Testis (tissue), 3 donors: Measurements from ENCODE around the gene SLC4A11. TPM values are rescaled to one million over a fixed set of nuclear protein-coding genes. Genes with fewer than 3 reads are reported as not detected.
"Not testable (repeated sequence)": the region's sequence is repeated elsewhere in the genome, so short reads cannot be mapped to it uniquely, and the experiment has no call there.

ENCODE experiments used
- DNase-seq: peaks from one replicate; pipeline ENCODE4 v3.0.0-alpha.2; 2019
- H3K27ac ChIP-seq, 2 donors: fragments of 200-600 bp; sonication (generic); one replicate each; pipeline ENCODE4 v1.5.1; 2019
- H3K27me3 ChIP-seq: fragments of 200-600 bp; sonication (generic); one replicate; pipeline ENCODE4 v1.5.1; 2019
- H3K36me3 ChIP-seq: fragments of 200-600 bp; sonication (generic); one replicate; pipeline ENCODE4 v1.5.1; 2017; ENCODE audit warnings: low read depth; ENCODE audit errors: missing control alignments
- H3K4me1 ChIP-seq: fragments of 200-600 bp; sonication (generic); one replicate; pipeline ENCODE4 v1.5.1; 2019
- H3K4me3 ChIP-seq, 2 donors: fragments of 200-600 bp; sonication (generic); one replicate each; pipeline ENCODE4 v1.5.1; 2017 to 2019
- H3K9me3 ChIP-seq: fragments of 200-600 bp; sonication (generic); one replicate; pipeline ENCODE4 v1.5.1; 2017
- CTCF ChIP-seq, 3 experiments: fragments of 450-650 bp in 2 of 3; fragments of 200-600 bp in 1 of 3; sonication (generic) in 1 of 3; IDR thresholded peaks; one replicate each; pipeline ENCODE4 v1.5.1; 2016 to 2019; ENCODE audit warnings: antibody characterized with exemption in 3 of 3, mild to moderate bottlenecking in 2 of 3, moderate library complexity in 1 of 3
- POLR2A ChIP-seq: fragments of 450-650 bp; IDR thresholded peaks from one replicate; pipeline ENCODE4 v1.6.1; 2017; ENCODE audit warnings: antibody characterized with exemption, mild to moderate bottlenecking, moderate library complexity
- WGBS, 2 donors: methylation state at CpG; one replicate each; pipeline ENCODE4 v1.1.5; 2018; 5-methylcytosine and 5-hydroxymethylcytosine counted together
- intact Hi-C: fragments of 100-400 bp; cut with DNase I; formaldehyde crosslinking; loops from one replicate; pipeline ENCODE4 v1.15.1; 2023; ENCODE audit warnings: low total_unique reads
- polyA plus RNA-seq: library from polyadenylated mRNA; stranded (reverse); fragments of 350-450 nt; fragmentation: Illumina TruSeq; extraction: RNeasy Lipid Tissue Mini Kit (QIAGEN cat#74804); gene quantifications from one replicate; pipeline ENCODE4 v1.2.3, GENCODE V29; 2014; ENCODE audit warnings: low read depth, low replicate concordance; ENCODE audit not compliant: insufficient read depth
- total RNA-seq, 2 donors: library from RNA; depleted of rRNA; stranded (reverse); fragments of >200 nt; gene quantifications; one replicate each; pipeline ENCODE4 v1.2.3, GENCODE V29; 2016

The SLC4A11 gene
- total and polyA plus RNA-seq, 3 donors from 2014 or later = 9.2 to 10.7 (median 10.7) TPM

GRCh38 chr20:3189561-3190131 lies 49.3 kb downstream of the SLC4A11 start:
- H3K4me1 ChIP-seq = no peaks in the 10 kb centered on the region
- DNase-seq = no peak
- no peak overlapping the region for H3K27ac ChIP-seq
- no peak overlapping the region for H3K4me3 ChIP-seq
- intact Hi-C loops = no loop called here
- H3K36me3 ChIP-seq = peaks cover 4% of the 10 kb centered on the region
- 82 to 85% methylated on average over 4 of the region's 4 CpGs for WGBS, 2 donors
- no peak for TF ChIP-seq CTCF (IDR thresholded peaks at IDR 0.05)
- no peak for TF ChIP-seq POLR2A
- no peaks in the 10 kb centered on the region for H3K27me3 ChIP-seq
- no peaks in the 10 kb centered on the region for H3K9me3 ChIP-seq

GRCh38 chr20:3188823-3189413 lies 50.1 kb downstream of the SLC4A11 start:
- TF ChIP-seq CTCF (IDR thresholded peaks at IDR 0.05) (no peak), POLR2A (no peak)
- H3K4me3 ChIP-seq = no peak overlapping the region
- no peak for DNase-seq
- intact Hi-C loops = no loop called here
- H3K9me3 ChIP-seq = no peaks in the 10 kb centered on the region
- no peak overlapping the region for H3K27ac ChIP-seq
- WGBS, 2 donors = 78 to 83% methylated on average over 3 of the region's 3 CpGs
- no peaks in the 10 kb centered on the region for H3K4me1 ChIP-seq
- H3K36me3 ChIP-seq = no peaks in the 10 kb centered on the region
- no peaks in the 10 kb centered on the region for H3K27me3 ChIP-seq

- intact Hi-C loops, H3K36me3 ChIP-seq, H3K9me3 ChIP-seq, H3K27ac ChIP-seq, DNase-seq, H3K4me3 ChIP-seq, H3K4me1 ChIP-seq, H3K27me3 ChIP-seq: not testable (repeated sequence)
- 91 to 98% methylated on average over 9 of the region's 9 CpGs for WGBS, 2 donors
These were observed 51.1 kb downstream of the SLC4A11 start for GRCh38 chr20:3187861-3188260.

GRCh38 chr20:3183896-3184612 lies 54.9 kb downstream of the SLC4A11 start:
- TF ChIP-seq POLR2A = no peak
- TF ChIP-seq CTCF (IDR thresholded peaks at IDR 0.05) = no peak
- no peaks in the 10 kb centered on the region for H3K9me3 ChIP-seq
- no peak overlapping the region for H3K4me3 ChIP-seq
- no peaks in the 10 kb centered on the region for H3K36me3 ChIP-seq
- H3K27me3 ChIP-seq = no peaks in the 10 kb centered on the region
- no peak for DNase-seq
- WGBS, 2 donors = 89 to 91% methylated on average over 3 of the region's 3 CpGs
- intact Hi-C loops = no loop called here
- H3K4me1 ChIP-seq = no peaks in the 10 kb centered on the region
- H3K27ac ChIP-seq = no peak overlapping the region

GRCh38 chr20:3182429-3182828 lies 56.6 kb downstream of the SLC4A11 start:
- H3K4me3 ChIP-seq, H3K9me3 ChIP-seq, DNase-seq, H3K27ac ChIP-seq, H3K27me3 ChIP-seq, H3K4me1 ChIP-seq, intact Hi-C loops, H3K36me3 ChIP-seq: not testable (repeated sequence)
- 96% methylated on average over 5 of the region's 5 CpGs for WGBS, 2 donors
